Measurements from ENCODE around the gene PDF. TPM values are rescaled to one million over a fixed set of nuclear protein-coding genes. Genes with fewer than 3 reads are reported as not detected.

PDF gene
- total RNA-seq, 1 donor, result 11.2 TPM

GRCh38 chr16:69285240-69285639 lies 45.1 kb downstream of the PDF start:
- no peak overlapping the region for H3K4me2 ChIP-seq (ENCODE audit: insufficient read depth, low read length)
- H3K9me3 ChIP-seq (ENCODE audit: low read depth, low read length), result no peaks in the 10 kb centered on the region
- TF ChIP-seq CTCF (IDR thresholded peaks at IDR 0.05; ENCODE audit: extremely low read depth, low read depth, low read length), result no peak
- no peak for DNase-seq (ENCODE audit: insufficient read length, low spot score, missing footprints)
- H2AFZ ChIP-seq (ENCODE audit: low read length), result no peak overlapping the region
- peaks cover 24% of the 10 kb centered on the region for H3K36me3 ChIP-seq (ENCODE audit: insufficient read depth, low read length)
- no peak overlapping the region for H3K27ac ChIP-seq (ENCODE audit: low read depth, low read length)
- no peaks in the 10 kb centered on the region for H3K27me3 ChIP-seq (ENCODE audit: insufficient read depth, low read length)
- peaks cover 5% of the 10 kb centered on the region for H3K79me2 ChIP-seq (ENCODE audit: insufficient read depth, low read length)
- no peaks in the 10 kb centered on the region for H4K20me1 ChIP-seq (ENCODE audit: insufficient read depth, low read length)
- H3K4me3 ChIP-seq (ENCODE audit: insufficient read depth, low read length), result no peak overlapping the region
- H3K4me1 ChIP-seq (ENCODE audit: insufficient read depth, low read length), result peaks cover 24% of the 10 kb centered on the region

- no peak for TF ChIP-seq CTCF (IDR thresholded peaks at IDR 0.05; ENCODE audit: extremely low read depth, low read depth, low read length)
- Histone ChIP-seq H3K36me3 (ENCODE audit: insufficient read depth, low read length) (peaks cover 24% of the 10 kb centered on the region), H3K27ac (ENCODE audit: low read depth, low read length) (no peak overlapping the region)
Observed at GRCh38 chr16:69283851-69284250, 46.5 kb downstream of the PDF start.

GRCh38 chr16:69277413-69277812 lies 53.0 kb downstream of the PDF start:
- Histone ChIP-seq H3K27me3 (ENCODE audit: insufficient read depth, low read length) (no peaks in the 10 kb centered on the region), H4K20me1 (ENCODE audit: insufficient read depth, low read length) (no peaks in the 10 kb centered on the region), H3K79me2 (ENCODE audit: insufficient read depth, low read length) (peaks cover 15% of the 10 kb centered on the region), H3K27ac (ENCODE audit: low read depth, low read length) (peak overlapping the region; percentile 88), H3K36me3 (ENCODE audit: insufficient read depth, low read length) (peaks cover 5% of the 10 kb centered on the region), H3K9me3 (ENCODE audit: low read depth, low read length) (no peaks in the 10 kb centered on the region), H3K4me2 (ENCODE audit: insufficient read depth, low read length) (peak overlapping the region; percentile 69), H2AFZ (ENCODE audit: low read length) (no peak overlapping the region), H3K4me3 (ENCODE audit: insufficient read depth, low read length) (no peak overlapping the region), H3K4me1 (ENCODE audit: insufficient read depth, low read length) (peaks cover 44% of the 10 kb centered on the region)
- no peak for TF ChIP-seq CTCF (IDR thresholded peaks at IDR 0.05; ENCODE audit: extremely low read depth, low read depth, low read length)
- no peak for DNase-seq (ENCODE audit: insufficient read length, low spot score, missing footprints)

More at GRCh38 chr16:69283851-69284250, 46.5 kb downstream of the PDF start:
- peaks cover 24% of the 10 kb centered on the region for H3K4me1 ChIP-seq (ENCODE audit: insufficient read depth, low read length)
- no peaks in the 10 kb centered on the region for H3K9me3 ChIP-seq (ENCODE audit: low read depth, low read length)
- no peak for DNase-seq (ENCODE audit: insufficient read length, low spot score, missing footprints)
- no peak overlapping the region for H2AFZ ChIP-seq (ENCODE audit: low read length)
- no peak overlapping the region for H3K4me2 ChIP-seq (ENCODE audit: insufficient read depth, low read length)
- no peaks in the 10 kb centered on the region for H3K27me3 ChIP-seq (ENCODE audit: insufficient read depth, low read length)
- no peak overlapping the region for H3K4me3 ChIP-seq (ENCODE audit: insufficient read depth, low read length)
- H3K79me2 ChIP-seq (ENCODE audit: insufficient read depth, low read length), result peaks cover 9% of the 10 kb centered on the region
- H4K20me1 ChIP-seq (ENCODE audit: insufficient read depth, low read length), result no peaks in the 10 kb centered on the region

Other genes with a start within 250 kb of the PDF start
- 1.4 and 1.5 TPM in 2 replicates for gene HAS3, start 224.9 kb downstream of the PDF start, total RNA-seq
- gene CHTF8, start 198.0 kb downstream of the PDF start, total RNA-seq, result 48.0 and 52.1 TPM in 2 replicates
- 17.4 and 18.0 TPM in 2 replicates for gene UTP4, start 197.9 kb downstream of the PDF start, total RNA-seq
- gene SNTB2, start 143.4 kb downstream of the PDF start, total RNA-seq, result 35.5 and 38.6 TPM in 2 replicates
- 31.8 and 32.6 TPM in 2 replicates for gene VPS4A, start 19.2 kb downstream of the PDF start, total RNA-seq
- gene COG8, start 9.0 kb upstream of the PDF start, total RNA-seq, result 34.0 and 38.6 TPM in 2 replicates
- 20.6 and 22.8 TPM in 2 replicates for gene NIP7, start 9.2 kb upstream of the PDF start, total RNA-seq
- gene TMED6, start 21.2 kb upstream of the PDF start, total RNA-seq, result 0.29 and 0.72 TPM in 2 replicates
- 9.8 and 10.3 TPM in 2 replicates for gene TERF2, start 55.4 kb upstream of the PDF start, total RNA-seq
- gene CYB5B, start 94.0 kb upstream of the PDF start, total RNA-seq, result 67.7 and 84.0 TPM in 2 replicates
- 29.3 and 41.8 TPM in 2 replicates for gene NFAT5, start 235.4 kb upstream of the PDF start, total RNA-seq